Keratinocyte (primary cell): ENCODE results near the gene GBA3.

ENCODE experiments used
- CTCF ChIP-seq, 3 experiments: IDR thresholded peaks in 1 of 3; conservative IDR thresholded peaks in 1 of 3; optimal IDR thresholded peaks in 1 of 3; 2 replicates in 2 of 3; 3 replicates in 1 of 3; pipeline versions ENCODE3 to v1.5.1; 2011; ENCODE audit warnings: low read length in 3 of 3, mild to moderate bottlenecking in 3 of 3, moderate library complexity in 2 of 3, control low read depth in 1 of 3, inconsistent platforms in 1 of 3; ENCODE audit not compliant: insufficient read depth in 2 of 3; ENCODE audit errors: extremely low read depth in 1 of 3
- EZH2 ChIP-seq: IDR thresholded peaks from one replicate; pipeline ENCODE4 v1.6.1; 2012; ENCODE audit warnings: inconsistent platforms, mild to moderate bottlenecking, low read length, moderate library complexity

DNA sequence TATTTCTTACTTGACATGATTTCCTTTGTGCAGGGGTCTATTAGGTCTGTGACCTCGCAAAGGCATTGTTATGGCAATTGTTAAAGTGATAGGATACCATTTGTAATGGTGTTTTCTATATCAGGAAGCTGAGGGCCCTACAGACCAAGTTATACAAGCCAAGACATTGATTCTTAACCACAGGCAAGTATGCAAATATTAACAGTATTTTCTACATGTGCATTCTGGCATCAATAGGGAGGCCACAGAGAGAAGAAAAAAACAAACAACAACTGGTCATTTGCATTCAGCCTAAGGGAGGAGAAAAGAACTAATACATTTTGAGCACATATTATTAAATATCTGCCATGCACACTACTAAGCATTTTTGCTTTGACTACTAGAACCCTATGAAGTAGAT lies 28.5 kb downstream of the GBA3 start:
- TF ChIP-seq CTCF (optimal IDR thresholded peaks at IDR 0.05 in 1 of 3, IDR thresholded peaks at IDR 0.05 in 1 of 3, conservative IDR thresholded peaks at IDR 0.05 in 1 of 3; ENCODE audit: extremely low read depth in 1 of 3, insufficient read depth in 2 of 3, low read length in 3 of 3) (no peak), EZH2 (no peak)
